Effector memory CD8-positive, alpha-beta T cell (primary cell): Measurements from ENCODE around the gene CST6.

Experiments
- ATAC-seq: fragments of 150-1000 bp; cut with Tn5 transposase; replicated peaks from 2 replicates; pipeline ENCODE4 v1.10.0; 2021; ENCODE audit warnings: mild to moderate bottlenecking, moderate library complexity
- DNase-seq, 3 experiments: peaks; one replicate each; pipeline ENCODE4 v3.0.0; 2021
- H3K27ac Mint-ChIP-seq, 2 donors: one replicate each; pipeline ENCODE4 v1.8.0; 2022; ENCODE audit warnings: mild to moderate bottlenecking in 2 of 2, mixed read lengths in 2 of 2, moderate library complexity in 2 of 2
- H3K27me3 Mint-ChIP-seq, 2 donors: one replicate each; pipeline ENCODE4 v1.8.0; 2022; ENCODE audit warnings: mixed read lengths in 2 of 2
- H3K36me3 Mint-ChIP-seq: one replicate; pipeline ENCODE4 v1.8.0; 2022; ENCODE audit warnings: mild to moderate bottlenecking, moderate library complexity, mixed read lengths; ENCODE audit not compliant: insufficient read depth
- H3K4me1 Mint-ChIP-seq, 2 donors: one replicate each; pipeline ENCODE4 v1.8.0; 2022; ENCODE audit warnings: low read depth in 2 of 2, mixed read lengths in 2 of 2
- H3K4me3 Mint-ChIP-seq, 2 donors: one replicate each; pipeline ENCODE4 v1.8.0; 2022; ENCODE audit warnings: mild to moderate bottlenecking in 2 of 2, mixed read lengths in 2 of 2, moderate library complexity in 2 of 2
- H3K9me3 Mint-ChIP-seq, 2 donors: one replicate each; pipeline ENCODE4 v1.8.0; 2022; ENCODE audit warnings: mixed read lengths in 2 of 2

The CST6 gene

DNA sequence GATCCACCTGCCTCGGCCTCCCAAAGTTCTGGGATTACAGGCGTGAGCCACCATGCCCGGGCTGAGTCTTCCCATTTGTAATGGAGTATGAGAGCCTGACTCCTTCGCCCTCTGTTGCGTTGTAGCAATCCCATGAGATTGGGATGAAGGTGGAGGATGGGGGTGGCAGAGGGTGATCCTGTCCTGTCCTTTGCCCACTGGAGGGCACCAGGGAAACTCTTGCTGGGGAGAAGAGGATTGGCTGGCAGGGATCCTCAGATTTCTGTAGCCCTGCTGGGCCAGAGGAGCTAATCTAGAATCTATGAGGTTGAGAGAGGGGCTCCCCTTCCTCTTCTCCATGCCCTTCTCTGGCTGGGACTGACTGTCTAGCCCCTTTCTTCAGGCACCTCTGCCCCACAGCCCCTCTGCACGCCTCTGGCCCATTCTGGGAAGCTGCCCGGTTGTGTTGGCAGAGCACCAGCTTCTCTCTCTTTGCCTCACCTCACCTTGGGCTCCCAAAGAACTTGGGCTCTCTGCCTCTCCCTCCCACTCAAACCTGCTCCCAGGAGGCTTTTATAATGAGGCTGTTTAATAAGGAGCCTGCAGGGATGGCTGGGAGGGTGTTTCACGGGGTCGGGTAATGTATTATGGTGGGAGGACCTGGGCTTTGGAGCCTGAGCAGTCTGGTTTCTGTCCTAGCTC, 24.0 kb downstream of the CST6 start:
- Mint-ChIP-seq H3K9me3 (no peaks in the 10 kb centered on the region), H3K4me3 (no peak overlapping the region), H3K4me1 (no peaks in the 10 kb centered on the region), H3K36me3 (peaks cover 2% of the 10 kb centered on the region), H3K27me3 (peaks cover 9 to 39% of the 10 kb centered on the region in 2 donors), H3K27ac (no peak overlapping the region)
- ATAC-seq = no peak
- DNase-seq = no peak

DNA sequence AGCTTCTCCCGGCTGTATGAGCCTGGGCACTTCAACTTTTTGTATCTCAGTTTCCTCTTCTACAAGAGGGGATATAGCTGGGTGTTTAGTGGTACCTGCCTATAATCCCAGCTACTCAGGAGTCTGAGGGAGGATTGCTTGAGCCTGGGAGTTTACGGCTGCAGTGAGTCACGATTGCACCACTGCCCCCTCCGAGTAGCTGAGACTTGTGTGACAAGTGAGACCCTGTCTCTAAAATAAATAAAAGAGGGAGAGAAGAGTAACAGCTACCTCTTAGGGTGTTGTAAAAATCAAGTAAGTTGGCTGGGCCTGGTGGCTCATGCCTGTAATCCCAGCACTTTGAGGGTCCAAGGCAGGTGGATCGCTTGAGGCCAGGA, 24.5 kb downstream of the CST6 start:
- Mint-ChIP-seq H3K36me3 (peaks cover 2% of the 10 kb centered on the region), H3K9me3 (no peaks in the 10 kb centered on the region), H3K4me1 (no peaks in the 10 kb centered on the region), H3K27ac (no peak overlapping the region), H3K4me3 (no peak overlapping the region), H3K27me3 (peaks cover 9 to 39% of the 10 kb centered on the region in 2 donors)
- ATAC-seq = no peak
- DNase-seq = no peak

DNA sequence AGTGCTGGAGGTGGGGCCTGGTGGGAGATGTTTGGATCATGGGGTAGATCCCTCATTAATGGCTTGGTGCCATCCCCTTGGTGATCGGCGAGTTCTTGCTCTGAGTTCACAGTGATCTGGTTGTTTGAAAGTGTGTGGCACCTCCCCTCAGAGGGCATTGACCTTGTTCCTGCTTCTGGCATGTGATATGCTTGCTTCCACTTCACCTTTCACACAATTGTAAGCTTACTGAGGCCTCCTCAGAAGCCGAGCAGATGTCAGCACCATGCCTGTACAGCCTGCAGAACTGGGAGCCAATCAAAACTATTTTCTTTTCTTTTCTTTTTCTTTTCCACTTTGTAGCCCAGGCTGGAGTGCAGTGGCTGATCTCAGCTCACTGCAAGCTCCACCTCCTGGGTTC, 25.5 kb downstream of the CST6 start:
- H3K36me3 Mint-ChIP-seq = no peaks in the 10 kb centered on the region
- no peaks in the 10 kb centered on the region for H3K4me1 Mint-ChIP-seq

DNA sequence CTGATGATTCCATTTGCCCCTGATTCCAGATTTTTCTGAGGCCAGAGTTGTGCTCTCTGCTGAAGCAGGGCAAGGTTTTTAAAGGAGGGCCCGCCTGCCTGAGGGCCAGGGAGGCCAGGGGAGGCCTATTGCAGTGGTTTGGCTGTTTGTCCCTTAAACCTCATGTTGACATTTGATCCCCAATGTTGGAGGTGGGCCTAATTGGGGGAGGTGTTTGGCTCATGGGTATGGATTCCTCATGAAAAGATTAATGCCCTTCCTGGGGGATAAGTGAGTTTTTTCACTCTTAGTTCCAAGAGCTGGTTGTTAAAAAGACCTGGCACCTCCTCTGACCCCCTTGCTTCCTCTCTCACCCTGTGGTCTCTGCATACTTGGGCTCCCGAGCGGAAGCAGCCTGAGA, 28.0 kb downstream of the CST6 start:
- DNase-seq (no peak), ATAC-seq (no peak)
- peaks cover 6 to 33% of the 10 kb centered on the region in 2 donors for H3K27me3 Mint-ChIP-seq
- H3K27ac Mint-ChIP-seq = no peak overlapping the region
- H3K4me3 Mint-ChIP-seq = no peak overlapping the region
- no peaks in the 10 kb centered on the region for H3K9me3 Mint-ChIP-seq
- peaks cover under 1% of the 10 kb centered on the region for H3K36me3 Mint-ChIP-seq
- peaks cover 4% of the 10 kb centered on the region in 2 donors for H3K4me1 Mint-ChIP-seq

More for the DNA sequence above, 25.5 kb downstream of the CST6 start:
- Mint-ChIP-seq H3K27me3 (peaks cover 9 to 39% of the 10 kb centered on the region in 2 donors), H3K4me3 (no peak overlapping the region), H3K27ac (no peak overlapping the region), H3K9me3 (no peaks in the 10 kb centered on the region)
- ATAC-seq = no peak
- DNase-seq = no peak

DNA sequence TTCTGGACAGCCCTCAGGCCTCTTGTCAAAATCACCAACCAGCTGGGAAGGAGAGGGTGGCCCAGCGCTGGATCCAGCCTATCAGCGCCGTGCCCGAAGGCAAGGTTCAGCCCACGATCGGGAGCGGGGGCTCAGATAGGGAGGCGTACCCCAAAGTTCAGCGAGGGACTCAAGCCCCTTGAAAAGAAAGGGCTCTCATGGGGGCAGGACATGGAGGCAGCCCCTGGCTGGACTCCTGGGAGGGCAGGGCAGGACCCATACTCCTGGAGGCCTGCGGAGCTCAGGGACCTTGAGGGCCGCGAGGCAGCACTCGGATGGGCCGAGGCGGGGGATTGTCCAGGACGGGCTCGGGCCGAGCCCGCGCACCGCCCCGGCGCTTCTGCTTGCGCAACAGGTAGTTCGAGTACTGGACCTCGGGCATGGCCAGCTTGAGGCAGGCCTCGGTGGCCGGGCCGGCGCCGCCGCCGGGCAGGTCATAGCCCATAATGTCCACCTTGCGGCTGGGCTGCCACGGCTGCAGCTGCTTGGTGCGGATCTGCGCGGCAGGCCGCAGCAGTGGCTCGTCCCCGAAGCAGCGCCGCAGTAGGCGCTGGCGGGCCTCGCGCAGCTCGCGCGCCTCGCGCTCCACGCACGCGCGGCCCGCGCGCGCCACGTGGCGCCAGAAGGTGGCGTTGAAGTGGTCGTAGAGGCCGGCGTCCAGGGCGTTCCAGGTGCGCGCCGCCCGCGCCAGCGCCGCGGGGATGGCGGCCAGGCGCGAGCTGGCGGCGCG, 30.6 kb downstream of the CST6 start:
- Mint-ChIP-seq H3K9me3 (no peaks in the 10 kb centered on the region), H3K27ac (no peak overlapping the region), H3K36me3 (peaks cover 7% of the 10 kb centered on the region), H3K4me1 (peaks cover 10 to 15% of the 10 kb centered on the region in 2 donors), H3K27me3 (peaks cover 0 to 21% of the 10 kb centered on the region in 2 donors), H3K4me3 (no peak overlapping the region)
- DNase-seq (no peak), ATAC-seq (no peak)

DNA sequence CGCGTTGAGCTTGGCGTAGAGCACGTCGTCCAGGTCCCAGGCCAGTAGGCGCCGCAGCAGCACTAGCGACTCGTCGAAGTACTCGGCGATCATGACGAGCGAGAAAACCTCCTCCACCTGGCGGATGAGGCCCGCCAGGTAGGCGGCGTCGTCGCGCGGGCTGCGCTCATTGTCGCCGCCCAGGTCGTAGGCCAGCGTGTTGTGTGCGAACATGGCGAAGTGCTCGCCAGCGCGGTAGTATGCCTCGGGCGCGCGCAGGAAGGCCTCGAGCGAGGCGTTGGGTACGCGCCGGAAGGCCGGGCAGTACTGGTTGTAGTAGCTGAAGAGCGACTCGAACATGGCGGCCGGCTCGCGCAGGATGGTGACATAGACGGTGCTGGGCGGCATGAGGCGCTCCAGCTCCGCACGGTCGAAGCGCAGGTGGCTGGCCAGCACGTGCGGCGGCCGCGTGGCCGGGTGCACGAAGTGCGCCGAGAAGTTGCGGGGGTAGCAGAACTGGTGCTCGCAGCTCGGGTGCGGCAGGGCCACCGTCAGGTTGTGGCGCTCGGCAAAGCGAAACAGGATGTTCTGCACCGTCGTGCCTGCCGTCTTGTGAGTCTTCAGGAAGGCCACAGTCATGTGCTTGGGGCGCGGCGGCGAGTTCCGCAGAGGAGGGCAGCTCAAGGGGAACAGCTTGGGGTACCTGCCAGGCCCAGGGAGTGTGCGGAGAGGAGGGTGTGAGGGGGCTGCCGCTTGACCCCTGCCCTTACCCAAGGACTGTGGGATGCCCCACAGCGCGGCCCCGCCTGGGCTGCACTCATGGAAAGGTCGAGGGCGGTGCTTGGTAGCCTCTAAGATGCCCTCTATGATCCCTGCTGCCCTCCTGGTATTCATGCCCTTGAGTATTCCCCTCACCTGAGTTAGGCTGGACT, 31.4 kb downstream of the CST6 start:
- no peak for ATAC-seq
- Mint-ChIP-seq H3K4me1 (peaks cover 10 to 15% of the 10 kb centered on the region in 2 donors), H3K27ac (no peak overlapping the region)

DNA sequence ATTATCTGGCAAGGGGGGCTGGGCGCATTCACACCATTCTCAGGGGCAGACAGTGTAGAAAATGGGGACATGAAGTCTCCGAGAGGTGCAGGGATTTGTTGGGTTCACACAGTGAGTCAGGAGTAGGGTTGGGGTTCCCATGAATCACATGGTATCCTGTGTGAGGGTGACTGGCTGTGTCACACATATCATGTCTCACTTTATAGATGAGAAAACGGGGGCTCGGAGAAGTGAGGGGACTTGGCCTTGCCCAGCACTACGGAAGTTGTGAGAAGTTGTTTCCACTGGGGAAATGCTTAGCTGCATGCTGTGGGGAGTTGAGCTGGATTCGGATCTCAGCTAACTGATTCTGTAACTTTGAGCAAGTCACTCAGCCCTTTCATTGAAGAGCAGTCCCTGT, 32.9 kb downstream of the CST6 start:
- DNase-seq (no peak), ATAC-seq (peak; percentile 65)
- Mint-ChIP-seq H3K27ac (peak overlapping the region; percentile 42 to 83), H3K27me3 (peaks cover 0 to 15% of the 10 kb centered on the region in 2 donors), H3K36me3 (peaks cover 7% of the 10 kb centered on the region), H3K9me3 (no peaks in the 10 kb centered on the region), H3K4me3 (peak overlapping the region in 1 of 2 donors; percentile 45), H3K4me1 (peaks cover 10 to 17% of the 10 kb centered on the region in 2 donors)

More for the DNA sequence above, 31.4 kb downstream of the CST6 start:
- peaks cover 7% of the 10 kb centered on the region for H3K36me3 Mint-ChIP-seq
- H3K9me3 Mint-ChIP-seq = no peaks in the 10 kb centered on the region
- DNase-seq = no peak
- H3K27me3 Mint-ChIP-seq = peaks cover 0 to 18% of the 10 kb centered on the region in 2 donors
- H3K4me3 Mint-ChIP-seq = no peak overlapping the region

DNA sequence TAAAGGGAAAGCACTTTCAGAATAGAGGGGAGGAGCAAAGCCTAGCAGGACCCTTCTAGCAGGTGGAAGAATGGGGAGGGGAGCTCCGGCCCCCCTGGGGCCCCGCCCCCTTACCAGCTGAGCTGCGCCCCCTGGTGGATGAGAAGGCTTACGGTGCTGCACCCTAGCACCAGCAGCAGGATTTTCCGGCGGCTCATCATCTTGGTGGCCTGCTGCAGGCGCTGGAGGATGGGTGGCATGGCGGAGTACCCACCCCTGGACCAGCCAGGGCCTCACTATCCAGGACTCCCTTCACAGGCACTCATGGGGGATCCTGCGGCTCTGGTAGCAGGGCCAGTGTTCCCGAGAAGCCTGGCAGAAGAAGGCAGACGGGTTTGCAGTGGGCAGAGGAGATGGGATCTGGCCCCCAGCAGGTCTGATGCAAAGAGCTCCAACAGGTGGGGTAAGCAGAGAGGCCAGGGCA, 33.4 kb downstream of the CST6 start:
- peaks cover 0 to 10% of the 10 kb centered on the region in 2 donors for H3K27me3 Mint-ChIP-seq
- peaks cover 7% of the 10 kb centered on the region for H3K36me3 Mint-ChIP-seq
- ATAC-seq (peak; percentile 96), DNase-seq (peak; percentile 82 to 86 (median 83))
- H3K9me3 Mint-ChIP-seq = no peaks in the 10 kb centered on the region
- H3K27ac Mint-ChIP-seq = peak overlapping the region; percentile 55 to 83
- peak overlapping the region in 1 of 2 donors; percentile 45 for H3K4me3 Mint-ChIP-seq
- H3K4me1 Mint-ChIP-seq = peaks cover 10 to 17% of the 10 kb centered on the region in 2 donors

DNA sequence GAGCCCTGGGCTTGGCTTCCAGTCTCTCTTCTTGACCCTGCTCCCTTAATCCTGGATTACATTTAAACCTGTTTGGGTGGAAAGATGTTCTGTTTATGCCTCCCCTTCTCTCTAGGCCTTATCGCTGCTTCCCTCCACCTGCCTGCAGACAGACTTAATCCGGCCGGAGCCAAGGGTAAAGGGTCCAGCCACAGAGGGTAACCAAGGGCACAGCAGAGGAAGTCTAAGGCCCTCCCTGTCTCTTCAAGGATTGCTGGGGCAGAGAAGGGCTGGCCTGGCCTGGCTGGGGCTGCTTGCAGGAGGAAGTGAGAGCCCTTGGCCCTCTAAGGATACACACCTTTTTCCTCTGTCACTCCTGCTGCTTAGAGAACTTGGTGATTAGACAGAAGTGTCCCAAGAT, 35.1 kb downstream of the CST6 start:
- no peak for ATAC-seq
- H3K27me3 Mint-ChIP-seq = peaks cover 0 to 8% of the 10 kb centered on the region in 2 donors
- no peak overlapping the region for H3K27ac Mint-ChIP-seq

DNA sequence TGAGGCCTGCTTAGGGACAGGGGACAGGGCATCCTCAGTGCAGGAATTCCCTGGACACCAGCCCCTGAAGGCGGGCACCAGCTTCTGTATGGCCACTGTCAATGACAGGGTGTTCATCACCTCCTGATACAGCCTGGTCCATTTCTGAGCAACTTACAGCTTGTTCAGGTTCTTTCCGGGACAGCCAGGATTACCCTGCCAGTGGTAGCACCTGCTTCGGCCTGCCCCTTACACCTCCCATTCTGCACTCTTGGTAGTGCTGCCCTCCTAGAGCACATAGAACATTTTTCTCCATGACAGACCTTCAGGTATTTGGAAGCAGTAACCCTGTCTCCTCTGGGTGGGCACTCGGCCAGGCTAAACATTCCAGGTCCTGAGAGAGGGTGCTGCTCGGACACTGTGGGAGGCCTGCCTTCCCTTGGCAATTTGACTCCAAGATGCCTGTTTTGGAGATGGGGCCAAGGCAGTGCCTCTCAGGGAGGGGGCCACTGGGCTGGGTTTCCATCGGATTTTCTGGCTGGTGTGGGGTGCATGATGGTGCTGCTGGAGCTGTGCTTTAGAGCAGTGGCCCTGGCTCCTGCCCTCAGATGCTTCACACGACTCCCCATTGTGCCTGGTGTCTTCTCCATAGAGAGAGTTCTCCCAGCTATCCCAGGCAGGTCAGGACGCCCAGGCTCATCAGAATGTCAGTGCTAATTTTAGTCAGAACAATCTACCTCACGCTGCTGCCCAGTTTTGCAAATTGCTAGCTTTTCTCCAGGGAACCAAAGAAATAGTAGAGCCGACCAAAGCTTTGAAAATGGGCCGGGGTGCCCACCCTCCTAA, 35.9 kb downstream of the CST6 start:
- Mint-ChIP-seq H3K4me3 (no peak overlapping the region), H3K27ac (peak overlapping the region in 1 of 2 donors; percentile 31), H3K36me3 (peaks cover 14% of the 10 kb centered on the region), H3K9me3 (no peaks in the 10 kb centered on the region), H3K27me3 (peaks cover 0 to 8% of the 10 kb centered on the region in 2 donors), H3K4me1 (peaks cover 22 to 25% of the 10 kb centered on the region in 2 donors)
- no peak for DNase-seq
- ATAC-seq = no peak

More for the DNA sequence above, 35.1 kb downstream of the CST6 start:
- Mint-ChIP-seq H3K36me3 (peaks cover 7% of the 10 kb centered on the region), H3K4me3 (no peak overlapping the region), H3K9me3 (no peaks in the 10 kb centered on the region), H3K4me1 (peaks cover 17 to 20% of the 10 kb centered on the region in 2 donors)
- DNase-seq = no peak

DNA sequence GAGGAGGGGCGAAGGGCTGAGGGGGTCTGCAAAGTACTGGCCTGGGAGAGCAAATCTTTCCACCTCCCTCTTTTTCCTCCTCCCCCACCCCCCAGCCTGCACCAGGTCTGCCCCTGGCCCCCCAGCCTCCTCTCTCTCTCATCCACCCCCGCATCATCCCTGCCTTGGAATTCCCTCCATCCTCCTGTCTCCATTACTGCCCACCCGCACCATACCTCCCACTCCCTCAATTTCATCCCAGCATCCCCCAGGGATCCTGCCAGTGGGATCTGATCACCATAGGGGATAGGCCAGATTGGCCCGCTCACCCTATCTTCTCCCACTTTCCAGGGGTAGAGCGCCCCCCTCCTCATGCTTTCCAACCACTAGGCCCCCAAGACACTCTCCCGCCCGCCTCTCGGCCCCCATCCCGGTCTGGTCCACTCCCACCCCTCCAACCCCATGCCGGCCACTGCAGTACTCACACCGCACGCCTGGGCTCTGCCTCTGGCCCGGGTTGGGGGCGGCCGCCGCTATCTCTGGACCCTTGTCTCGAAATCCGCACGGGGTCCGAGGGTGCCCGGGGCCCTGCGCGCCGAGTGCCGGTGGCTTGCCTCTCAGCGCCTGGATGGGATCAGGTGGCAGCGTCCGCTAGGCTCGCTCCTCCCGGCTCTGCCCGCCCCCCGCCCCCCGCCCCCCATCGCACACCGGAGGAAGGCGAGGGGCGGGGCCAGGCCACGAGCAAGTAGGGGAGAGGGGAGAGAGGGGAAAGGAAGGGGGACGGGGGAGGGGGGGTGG, 36.9 kb downstream of the CST6 start, which contains the start of gene GAL3ST3:
Gene GAL3ST3 (minus strand): TSS at position 615 of the 777 bp plus-strand sequence. CDS start 3,746 bp downstream, outside the sequence.
- peaks cover 28 to 29% of the 10 kb centered on the region in 2 donors for H3K4me1 Mint-ChIP-seq
- H3K36me3 Mint-ChIP-seq = peaks cover 22% of the 10 kb centered on the region
- no peak for DNase-seq
- ATAC-seq = no peak
- no peak within 1 kb of the TSS for H3K4me3 Mint-ChIP-seq
- H3K27ac Mint-ChIP-seq = peak within 1 kb of the TSS in 1 of 2 donors; percentile 31
- peaks cover 0 to 8% of the 10 kb centered on the region in 2 donors for H3K27me3 Mint-ChIP-seq
- H3K9me3 Mint-ChIP-seq = no peaks in the 10 kb centered on the region
